Mucosa of rectum (tissue), 2 donors: ENCODE results near the gene RPL19.

Experiments used
- H3K27ac ChIP-seq, 2 donors: one replicate each; pipeline ENCODE4 v1.7.0; 2013; ENCODE audit warnings: inconsistent platforms in 2 of 2, low read depth in 2 of 2, low read length in 2 of 2
- H3K27me3 ChIP-seq, 2 donors: one replicate each; pipeline ENCODE4 v1.7.0; 2013; ENCODE audit warnings: low read length in 2 of 2; ENCODE audit not compliant: control insufficient read depth in 2 of 2, insufficient read depth in 2 of 2
- H3K36me3 ChIP-seq, 2 donors: one replicate each; pipeline ENCODE4 v1.7.0; 2013; ENCODE audit warnings: low read length in 2 of 2; ENCODE audit not compliant: control insufficient read depth in 2 of 2, insufficient read depth in 2 of 2
- H3K4me1 ChIP-seq, 2 donors: one replicate each; pipeline ENCODE4 v1.7.0; 2013; ENCODE audit warnings: low read length in 2 of 2, mild to moderate bottlenecking in 1 of 2; ENCODE audit not compliant: control insufficient read depth in 2 of 2, insufficient read depth in 2 of 2
- H3K4me3 ChIP-seq, 2 donors: one replicate each; pipeline ENCODE4 v1.7.0; 2013; ENCODE audit warnings: low read length in 2 of 2
- H3K9ac ChIP-seq, 2 donors: one replicate each; pipeline ENCODE4 v1.7.0; 2013; ENCODE audit warnings: low read length in 2 of 2, low read depth in 1 of 2, mild to moderate bottlenecking in 1 of 2
- H3K9me3 ChIP-seq, 2 donors: one replicate each; pipeline ENCODE4 v1.7.0; 2013; ENCODE audit warnings: low read length in 2 of 2; ENCODE audit not compliant: control insufficient read depth in 2 of 2
- donor health status: healthy.
- donor health status: Normal muscosa, but diverticular disease.

Gene RPL19

GRCh38 chr17:39222866-39223834 lies 23.1 kb downstream of the RPL19 start:
- no peaks in the 10 kb centered on the region for H3K36me3 ChIP-seq
- H3K27me3 ChIP-seq, result peaks cover 14 to 28% of the 10 kb centered on the region in 2 donors
- H3K27ac ChIP-seq, result no peak overlapping the region
- no peaks in the 10 kb centered on the region for H3K9me3 ChIP-seq
- peaks cover 0 to 3% of the 10 kb centered on the region in 2 donors for H3K4me1 ChIP-seq
- no peak overlapping the region for H3K9ac ChIP-seq
- H3K4me3 ChIP-seq, result no peak overlapping the region

DNA sequence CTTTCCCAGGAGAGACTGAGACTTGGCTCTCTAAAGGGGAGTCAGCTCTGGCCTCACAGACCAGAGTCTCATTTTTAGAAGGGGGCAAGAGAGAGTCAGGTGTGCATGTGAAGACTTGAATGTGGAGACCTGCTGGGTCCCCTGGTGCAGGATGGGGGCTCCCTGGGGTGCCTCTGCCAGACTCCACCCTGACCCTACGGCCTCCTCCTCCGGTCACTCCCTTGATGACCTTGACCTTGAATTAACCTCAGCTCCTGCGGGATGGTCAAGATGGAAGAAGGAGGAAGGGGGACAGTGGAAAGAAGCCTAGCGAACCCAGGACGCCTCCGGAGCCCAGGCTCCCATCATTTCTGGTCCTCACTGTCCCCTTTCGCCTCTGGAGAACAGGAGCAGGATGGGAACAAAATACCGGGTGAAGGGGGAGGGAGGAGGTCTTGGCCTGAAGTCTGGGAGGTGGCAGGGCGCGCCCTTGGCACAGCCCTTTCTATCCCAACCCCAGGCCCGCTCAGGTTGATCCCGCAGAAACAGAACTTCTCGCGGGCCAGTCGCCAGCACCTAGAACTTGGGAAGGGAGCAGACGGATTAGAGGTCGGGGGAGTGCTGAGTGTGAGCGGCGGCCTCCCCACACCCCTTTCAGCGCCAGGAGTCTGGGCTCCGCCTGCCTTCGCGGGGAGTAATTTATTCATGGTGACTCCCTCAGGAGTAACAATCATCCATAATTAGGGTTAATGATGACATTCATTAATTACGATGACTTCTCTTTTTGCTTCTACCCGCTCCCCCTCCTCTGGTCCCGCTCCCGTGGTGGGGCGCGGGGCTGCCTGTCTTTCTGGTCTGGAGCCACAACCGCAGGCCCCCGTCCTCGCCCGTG lies 24.1 kb downstream of the RPL19 start:
- H3K36me3 ChIP-seq, result no peaks in the 10 kb centered on the region
- peaks cover 16 to 30% of the 10 kb centered on the region in 2 donors for H3K27me3 ChIP-seq
- no peak overlapping the region for H3K4me3 ChIP-seq
- peaks cover 0 to 3% of the 10 kb centered on the region in 2 donors for H3K4me1 ChIP-seq
- H3K27ac ChIP-seq, result no peak overlapping the region
- no peaks in the 10 kb centered on the region for H3K9me3 ChIP-seq
- no peak overlapping the region for H3K9ac ChIP-seq

DNA sequence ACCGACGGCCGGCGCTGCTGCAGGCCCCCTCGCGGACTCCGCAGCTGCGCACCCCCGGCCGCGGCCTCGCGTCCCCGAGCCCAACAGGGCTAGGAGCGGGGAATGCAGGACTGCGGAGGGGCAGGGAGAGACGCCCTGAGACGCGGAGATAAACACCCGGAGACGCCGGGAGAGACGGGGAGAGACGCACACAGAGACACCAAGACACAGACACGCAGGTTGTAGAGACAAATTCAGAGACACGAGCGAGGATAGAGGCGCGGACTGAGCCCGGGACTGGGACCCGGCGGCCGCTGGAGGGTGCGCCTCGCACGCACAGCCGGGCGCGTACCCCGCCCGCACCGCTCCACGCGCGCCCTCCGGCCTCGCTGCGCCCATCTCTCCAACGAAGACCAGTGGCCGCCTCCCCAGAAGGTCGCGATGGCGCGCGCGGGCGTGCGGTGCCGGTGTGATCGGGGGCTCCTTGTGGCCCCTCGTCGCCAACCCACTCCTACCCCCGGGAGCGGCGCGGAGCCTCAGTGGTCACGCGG lies 24.8 kb downstream of the RPL19 start:
- Histone ChIP-seq H3K9me3 (no peaks in the 10 kb centered on the region), H3K36me3 (no peaks in the 10 kb centered on the region), H3K27ac (no peak overlapping the region), H3K4me1 (peaks cover 0 to 3% of the 10 kb centered on the region in 2 donors), H3K4me3 (no peak overlapping the region), H3K9ac (no peak overlapping the region), H3K27me3 (peaks cover 20 to 34% of the 10 kb centered on the region in 2 donors)

GRCh38 chr17:39225308-39225958 lies 25.4 kb downstream of the RPL19 start, which contains the start of gene STAC2:
Gene STAC2, minus strand, starts transcription at chr17:39225945. Its CDS starts 443 bp downstream, at chr17:39225502.
- H3K9ac ChIP-seq, result no peak within 1 kb of the TSS
- H3K4me1 ChIP-seq, result peaks cover 0 to 3% of the 10 kb centered on the region in 2 donors
- H3K27me3 ChIP-seq, result peaks cover 20 to 34% of the 10 kb centered on the region in 2 donors
- H3K4me3 ChIP-seq, result peak within 1 kb of the TSS; percentile 3 to 5
- H3K9me3 ChIP-seq, result no peaks in the 10 kb centered on the region
- H3K27ac ChIP-seq, result no peak within 1 kb of the TSS
- H3K36me3 ChIP-seq, result no peaks in the 10 kb centered on the region

DNA sequence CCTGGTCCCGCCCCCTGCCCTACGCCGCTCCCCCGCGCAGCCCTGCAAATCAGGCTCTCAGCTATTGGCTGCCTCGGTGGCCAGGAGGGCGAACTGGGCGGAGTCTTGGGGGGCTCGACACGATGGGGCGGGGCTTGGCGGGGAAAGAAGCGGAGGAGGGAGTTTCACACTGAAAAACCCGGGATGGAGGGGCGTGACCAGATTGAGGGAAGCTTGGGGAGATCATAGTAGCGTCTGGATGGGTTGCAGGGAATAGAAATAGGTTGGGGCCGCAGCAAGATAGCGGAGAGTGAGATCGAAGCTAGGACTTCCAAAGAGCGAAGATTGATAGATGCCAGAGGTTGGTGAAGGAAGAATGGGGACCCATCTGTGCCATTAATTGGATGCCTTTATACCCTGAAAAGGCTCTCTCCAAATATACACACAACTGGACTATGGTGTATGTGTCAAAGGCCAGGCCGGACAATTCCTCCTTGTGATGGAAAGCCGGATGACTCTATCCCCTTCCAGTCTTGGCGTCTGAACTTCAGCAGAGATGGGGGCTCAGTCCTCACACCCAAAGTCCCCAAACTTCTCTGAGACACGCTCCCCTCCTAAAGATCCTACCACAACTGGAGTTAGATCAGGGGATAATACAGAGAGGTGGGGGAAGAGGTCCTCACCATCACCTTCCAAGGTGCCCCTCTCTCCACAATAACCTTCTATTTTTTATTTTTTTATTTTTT lies 26.0 kb downstream of the RPL19 start:
- no peaks in the 10 kb centered on the region for H3K9me3 ChIP-seq
- no peak overlapping the region for H3K9ac ChIP-seq
- H3K36me3 ChIP-seq, result no peaks in the 10 kb centered on the region
- H3K4me1 ChIP-seq, result peaks cover 0 to 3% of the 10 kb centered on the region in 2 donors
- peak overlapping the region in 1 of 2 donors; percentile 5 for H3K4me3 ChIP-seq
- no peak overlapping the region for H3K27ac ChIP-seq
- H3K27me3 ChIP-seq, result peaks cover 23 to 34% of the 10 kb centered on the region in 2 donors

GRCh38 chr17:39227364-39227919 lies 27.4 kb downstream of the RPL19 start:
- Histone ChIP-seq H3K36me3 (no peaks in the 10 kb centered on the region), H3K4me1 (peaks cover 4 to 6% of the 10 kb centered on the region in 2 donors), H3K9ac (no peak overlapping the region), H3K27ac (no peak overlapping the region), H3K27me3 (peaks cover 31 to 47% of the 10 kb centered on the region in 2 donors), H3K9me3 (no peaks in the 10 kb centered on the region), H3K4me3 (no peak overlapping the region)

DNA sequence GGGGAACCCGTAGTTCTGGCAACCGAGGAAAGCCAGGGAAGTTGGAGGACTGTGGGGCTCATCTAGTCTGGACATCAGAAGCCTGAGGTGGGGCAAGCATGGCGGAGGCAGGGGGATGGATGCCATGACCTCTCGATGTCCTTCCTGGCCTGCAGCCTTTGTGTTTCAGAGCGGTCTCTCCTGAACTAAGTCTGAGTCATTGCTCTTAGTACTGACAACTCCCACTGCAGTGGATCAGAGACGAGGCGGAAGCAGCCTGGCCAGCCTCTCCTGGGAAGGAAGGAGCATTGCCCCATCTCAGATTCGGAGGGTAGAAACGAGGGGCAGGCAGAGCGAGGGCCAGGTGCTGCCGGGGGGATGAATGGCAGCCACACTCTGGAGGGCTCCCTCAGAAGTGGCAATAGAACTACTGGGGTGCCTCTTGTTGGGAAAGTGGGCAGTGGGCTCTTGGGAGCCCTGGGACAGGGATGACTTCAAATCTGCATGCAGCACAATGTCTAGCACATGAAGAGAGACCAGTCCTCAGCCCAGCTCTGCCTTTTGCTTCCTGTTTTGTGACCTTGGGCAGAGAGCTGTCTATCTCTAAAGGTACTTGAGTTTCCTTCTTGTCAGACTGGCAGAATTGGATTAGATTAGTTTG lies 29.3 kb downstream of the RPL19 start:
- H3K27ac ChIP-seq, result no peak overlapping the region
- no peak overlapping the region for H3K4me3 ChIP-seq
- peaks cover 4 to 6% of the 10 kb centered on the region in 2 donors for H3K4me1 ChIP-seq
- H3K9me3 ChIP-seq, result no peaks in the 10 kb centered on the region
- no peaks in the 10 kb centered on the region for H3K36me3 ChIP-seq
- no peak overlapping the region for H3K9ac ChIP-seq
- H3K27me3 ChIP-seq, result peaks cover 28 to 37% of the 10 kb centered on the region in 2 donors

DNA sequence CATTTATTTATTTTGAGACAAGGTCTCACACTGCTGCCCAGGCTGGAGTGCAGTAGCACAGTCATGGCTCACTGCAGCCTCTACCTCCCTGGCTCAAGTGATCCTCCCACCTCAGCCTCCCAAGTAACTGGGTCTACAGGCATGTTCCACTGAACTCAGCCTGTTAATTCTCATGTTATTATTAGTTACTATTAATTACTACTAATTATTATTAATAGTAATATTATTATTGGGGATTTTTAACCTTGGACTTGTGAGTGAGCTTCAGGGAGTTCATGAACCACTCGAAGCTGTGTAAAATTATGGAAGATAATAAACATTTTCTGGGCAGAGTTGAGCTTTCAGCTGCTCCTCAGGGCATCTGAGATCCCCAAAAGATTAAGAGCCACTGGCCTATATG lies 30.3 kb downstream of the RPL19 start:
- no peak overlapping the region for H3K27ac ChIP-seq
- H3K9ac ChIP-seq, result no peak overlapping the region
- H3K9me3 ChIP-seq, result no peaks in the 10 kb centered on the region
- no peak overlapping the region for H3K4me3 ChIP-seq
- H3K27me3 ChIP-seq, result peaks cover 28% of the 10 kb centered on the region in 2 donors
- H3K4me1 ChIP-seq, result peaks cover 4 to 6% of the 10 kb centered on the region in 2 donors
- H3K36me3 ChIP-seq, result no peaks in the 10 kb centered on the region
